ENCODE results near the gene THEM5. TPM values are rescaled to one million over a fixed set of nuclear protein-coding genes. Genes with fewer than 3 reads are reported as not detected.
"Not testable (repeated sequence)": the region's sequence is repeated elsewhere in the genome, so short reads cannot be mapped to it uniquely, and the experiment has no call there.

Gene THEM5
- total RNA-seq (not detected), polyA plus RNA-seq (not detected), total RNA-seq (not detected)

GRCh38 chr1:151853411-151853943 is at the start of gene THEM5:
Gene THEM5, minus strand, starts transcription at chr1:151853712. Its CDS starts 147 bp downstream, at chr1:151853565.
- ChIA-PET CTCF (no interaction called here), POLR2A (no interaction called here)
- DNase-seq, result no peak

GRCh38 chr1:151902858-151903257 is 49.3 kb upstream of the THEM5 start:
- no peak for DNase-seq
- POLR2A ChIA-PET, result interaction anchor here (0.6 kb wide), 1 partner anchor 12 kb away, joined by 3 read pairs; no protein-coding TSS in a partner anchor
- peaks cover 0 to 15% (median 4%) of the 10 kb centered on the region in 3 experiments for H3K9me3 ChIP-seq (ENCODE audit: control insufficient read depth in 2 of 3, low read length in 3 of 3)
- Mint-ChIP-seq H3K9me3 (peaks cover 7 to 66% (median 41%) of the 10 kb centered on the region in 11 donors), H3K4me1 (peaks cover 51 to 93% (median 70%) of the 10 kb centered on the region in 7 donors), H3K4me3 (peak overlapping the region in 2 of 10 donors; percentile 13 to 45), H3K27me3 (no peaks in the 10 kb centered on the region), H3K27ac (peak overlapping the region in 5 of 9 donors; percentile 43 to 98 (median 78)), H3K36me3 (peaks cover 24 to 82% (median 53%) of the 10 kb centered on the region in 5 donors)
- ATAC-seq, result no peak
- H3K4me3 ChIP-seq (ENCODE audit: low read length), result no peak overlapping the region
- peaks cover 30 to 71% of the 10 kb centered on the region in 2 donors for H3K4me1 ChIP-seq (ENCODE audit: control insufficient read depth in 2 of 2, insufficient read depth in 2 of 2, low read length in 2 of 2)
- CTCF ChIA-PET, result interaction anchor here (0.6 to 1.0 kb wide), 4 partner anchors 12 to 131 kb away, joined by 3 read pairs; no protein-coding TSS in a partner anchor
- intact Hi-C loops (cut with micrococcal nuclease), result no loop called here
- H3K27me3 ChIP-seq (ENCODE audit: control insufficient read depth in 2 of 2, insufficient read depth in 2 of 2, low read length in 2 of 2), result no peaks in the 10 kb centered on the region
- peaks cover 0 to 9% (median 0%) of the 10 kb centered on the region in 3 experiments for H3K36me3 ChIP-seq (ENCODE audit: control insufficient read depth in 2 of 3, insufficient read depth in 3 of 3, low read length in 3 of 3)
- peak overlapping the region; percentile 3 for H3K27ac ChIP-seq (ENCODE audit: low read depth, low read length)

More at GRCh38 chr1:151853411-151853943, at the start of gene THEM5:
- intact Hi-C loops (cut with micrococcal nuclease), result no loop called here
- Histone ChIP-seq H3K36me3 (ENCODE audit: control insufficient read depth in 2 of 3, insufficient read depth in 3 of 3, low read length in 3 of 3) (no peaks in the 10 kb centered on the region), H3K9me3 (ENCODE audit: control insufficient read depth in 2 of 3, low read length in 3 of 3) (no peaks in the 10 kb centered on the region), H3K4me3 (ENCODE audit: low read length) (no peak within 1 kb of the TSS), H3K4me1 (ENCODE audit: control insufficient read depth in 2 of 2, insufficient read depth in 2 of 2, low read length in 2 of 2) (no peaks in the 10 kb centered on the region), H3K27ac (ENCODE audit: low read depth, low read length) (no peak within 1 kb of the TSS), H3K27me3 (ENCODE audit: control insufficient read depth in 2 of 2, insufficient read depth in 2 of 2, low read length in 2 of 2) (no peaks in the 10 kb centered on the region)
- no peak for ATAC-seq
- Mint-ChIP-seq H3K27me3 (peaks cover 0 to 7% (median 0%) of the 10 kb centered on the region in 5 donors), H3K4me3 (no peak within 1 kb of the TSS), H3K36me3 (peaks cover 0 to 1% (median 0%) of the 10 kb centered on the region in 5 donors), H3K9me3 (no peaks in the 10 kb centered on the region), H3K27ac (no peak within 1 kb of the TSS), H3K4me1 (peaks cover 0 to 11% (median 0%) of the 10 kb centered on the region in 7 donors)

GRCh38 chr1:151900804-151901203 is 47.3 kb upstream of the THEM5 start:
- Mint-ChIP-seq H3K27ac (peak overlapping the region in 8 of 9 donors; percentile 32 to 99 (median 82)), H3K4me3 (peak overlapping the region in 4 of 10 donors; percentile 7 to 84 (median 42)), H3K9me3 (peaks cover 7 to 52% (median 34%) of the 10 kb centered on the region in 11 donors)

GRCh38 chr1:151898519-151898991 is 45.0 kb upstream of the THEM5 start:
- intact Hi-C loops (cut with micrococcal nuclease), result loop anchor here (1.0 to 2.0 kb wide), 3 partner anchors 9 to 108 kb away; partner anchors contain the start of genes THEM4 (in 2 of the 2) and TDRKH (in 1 of the 2)
- DNase-seq (peak; percentile 16 to 88 (median 83)), ATAC-seq (peak; percentile 89)
- peaks cover 0 to 6% (median 0%) of the 10 kb centered on the region in 3 experiments for H3K9me3 ChIP-seq (ENCODE audit: control insufficient read depth in 2 of 3, low read length in 3 of 3)
- peaks cover 25 to 64% (median 53%) of the 10 kb centered on the region in 5 donors for H3K36me3 Mint-ChIP-seq
- H3K27me3 ChIP-seq (ENCODE audit: control insufficient read depth in 2 of 2, insufficient read depth in 2 of 2, low read length in 2 of 2), result no peaks in the 10 kb centered on the region
- H3K36me3 ChIP-seq (ENCODE audit: control insufficient read depth in 2 of 3, insufficient read depth in 3 of 3, low read length in 3 of 3), result peaks cover 0 to 10% (median 4%) of the 10 kb centered on the region in 3 experiments
- peaks cover 53 to 91% (median 69%) of the 10 kb centered on the region in 7 donors for H3K4me1 Mint-ChIP-seq
- peak overlapping the region; percentile 76 to 91 (median 84) for H3K4me3 Mint-ChIP-seq
- H3K9me3 Mint-ChIP-seq, result peaks cover 7 to 43% (median 25%) of the 10 kb centered on the region in 11 donors
- POLR2A ChIA-PET, result interaction anchor here (0.5 to 5.1 kb wide), 19 partner anchors 8 to 138 kb away, joined by 3 to 133 read pairs (median 4); partner anchors contain the start of genes S100A10 and THEM4
- no peaks in the 10 kb centered on the region for H3K27me3 Mint-ChIP-seq
- H3K27ac Mint-ChIP-seq, result peak overlapping the region; percentile 85 to 100 (median 97)
- H3K27ac ChIP-seq (ENCODE audit: low read depth, low read length), result peak overlapping the region; percentile 66
- H3K4me1 ChIP-seq (ENCODE audit: control insufficient read depth in 2 of 2, insufficient read depth in 2 of 2, low read length in 2 of 2), result peaks cover 29 to 52% of the 10 kb centered on the region in 2 donors
- peak overlapping the region; percentile 61 for H3K4me3 ChIP-seq (ENCODE audit: low read length)
- CTCF ChIA-PET, result interaction anchor here (0.6 to 3.4 kb wide), 10 partner anchors 10 to 136 kb away, joined by 3 to 31 read pairs (median 5); partner anchors contain the start of gene THEM4

More at GRCh38 chr1:151900804-151901203, 47.3 kb upstream of the THEM5 start:
- H3K36me3 ChIP-seq (ENCODE audit: control insufficient read depth in 2 of 3, insufficient read depth in 3 of 3, low read length in 3 of 3); ATAC-seq; DNase-seq; H3K4me3 ChIP-seq (ENCODE audit: low read length); H3K27ac ChIP-seq (ENCODE audit: low read depth, low read length); intact Hi-C loops (cut with micrococcal nuclease); H3K27me3 Mint-ChIP-seq; H3K9me3 ChIP-seq (ENCODE audit: control insufficient read depth in 2 of 3, low read length in 3 of 3); H3K27me3 ChIP-seq (ENCODE audit: control insufficient read depth in 2 of 2, insufficient read depth in 2 of 2, low read length in 2 of 2): not testable (repeated sequence)
- POLR2A ChIA-PET, result interaction anchor here (3.3 to 5.1 kb wide), 2 partner anchors 8 to 10 kb away, joined by 13 to 133 read pairs; partner anchors contain the start of gene THEM4
- peaks cover 63 to 97% (median 78%) of the 10 kb centered on the region in 7 donors for H3K4me1 Mint-ChIP-seq
- CTCF ChIA-PET, result interaction anchor here (0.6 kb wide), 1 partner anchor 68 kb away, joined by 3 read pairs; no protein-coding TSS in a partner anchor
- H3K36me3 Mint-ChIP-seq, result peaks cover 21 to 70% (median 46%) of the 10 kb centered on the region in 5 donors
- peaks cover 45 to 73% of the 10 kb centered on the region in 2 donors for H3K4me1 ChIP-seq (ENCODE audit: control insufficient read depth in 2 of 2, insufficient read depth in 2 of 2, low read length in 2 of 2)

GRCh38 chr1:151897991-151898431 is 44.5 kb upstream of the THEM5 start:
- peak in 2 of 9 donors; percentile 10 to 18 for DNase-seq
- H3K4me1 ChIP-seq (ENCODE audit: control insufficient read depth in 2 of 2, insufficient read depth in 2 of 2, low read length in 2 of 2), result peaks cover 29 to 48% of the 10 kb centered on the region in 2 donors
- peaks cover 0 to 6% (median 0%) of the 10 kb centered on the region in 3 experiments for H3K9me3 ChIP-seq (ENCODE audit: control insufficient read depth in 2 of 3, low read length in 3 of 3)
- CTCF ChIA-PET, result interaction anchor here (0.6 to 3.4 kb wide), 9 partner anchors 10 to 136 kb away, joined by 3 to 31 read pairs (median 5); partner anchors contain the start of gene THEM4
- Mint-ChIP-seq H3K36me3 (peaks cover 28 to 65% (median 54%) of the 10 kb centered on the region in 5 donors), H3K27me3 (no peaks in the 10 kb centered on the region), H3K9me3 (peaks cover 7 to 40% (median 23%) of the 10 kb centered on the region in 11 donors), H3K4me3 (peak overlapping the region; percentile 76 to 91 (median 84)), H3K27ac (peak overlapping the region; percentile 85 to 100 (median 97)), H3K4me1 (peaks cover 52 to 91% (median 69%) of the 10 kb centered on the region in 7 donors)
- peak; percentile 28 for ATAC-seq
- intact Hi-C loops (cut with micrococcal nuclease), result loop anchor here (1.0 to 2.0 kb wide), 3 partner anchors 9 to 107 kb away; partner anchors contain the start of genes THEM4 (in 2 of the 2) and TDRKH (in 1 of the 2)
- POLR2A ChIA-PET, result interaction anchor here (0.5 to 5.1 kb wide), 18 partner anchors 10 to 138 kb away, joined by 3 to 133 read pairs (median 4); partner anchors contain the start of genes S100A10 and THEM4
- no peaks in the 10 kb centered on the region for H3K27me3 ChIP-seq (ENCODE audit: control insufficient read depth in 2 of 2, insufficient read depth in 2 of 2, low read length in 2 of 2)
- H3K36me3 ChIP-seq (ENCODE audit: control insufficient read depth in 2 of 3, insufficient read depth in 3 of 3, low read length in 3 of 3), result peaks cover under 1 to 15% (median 4%) of the 10 kb centered on the region in 3 experiments
- H3K4me3 ChIP-seq (ENCODE audit: low read length), result peak overlapping the region; percentile 61
- peak overlapping the region; percentile 66 for H3K27ac ChIP-seq (ENCODE audit: low read depth, low read length)

All from naive thymus-derived CD4-positive, alpha-beta T cell (primary cell).